HCT116 (cell line): Measurements from ENCODE around the gene ZNF474. TPM values are rescaled to one million over a fixed set of nuclear protein-coding genes. Genes with fewer than 3 reads are reported as not detected.

Experiments
- ATAC-seq: fragments of 200-7000 bp; cut with Tn5 transposase; 2 replicates; pipeline ENCODE4 v1.9.1; 2020; ENCODE audit warnings: mild to moderate bottlenecking, moderate library complexity
- BruUV-seq: library from RNA; stranded (reverse); fragments of 400-500 nt; replicated peaks from 2 replicates; lab custom pipeline; 2021; lab: Mats Ljungman, UMichigan
- CTCF ChIA-PET: fragments of 300-600 bp; sonication (Branson Sonifier 250); formaldehyde crosslinking; loops from one replicate; lab custom pipeline; 2021; ENCODE audit warnings: antibody characterized with exemption; lab: Charles Lee
- POLR2A ChIA-PET: fragments of 300-600, 350-600 bp; sonication (Branson Sonifier 250); formaldehyde crosslinking; loops from one replicate; lab custom pipeline; 2021; ENCODE audit warnings: antibody characterized with exemption; lab: Charles Lee
- RAD21 ChIA-PET, 2 experiments: fragments of 300-600 bp; sonication (Branson Sonifier 250); formaldehyde crosslinking; loops; one replicate each; lab custom pipeline; 2023; ENCODE audit warnings: low total read pairs in 2 of 2; ENCODE audit not compliant: uncharacterized antibody in 2 of 2, unreplicated experiment in 2 of 2, low non-redundant PET in 1 of 2; lab: Charles Lee
- DNase-seq: peaks from one replicate; pipeline ENCODE4 v3.0.0-alpha.2; 2010; ENCODE audit warnings: low read depth, low spot score
- H2AFZ ChIP-seq: fragments of 200-600 bp; shearing (Covaris generic), sonication (generic); 2 replicates; pipeline ENCODE4 v1.6.1; 2017; ENCODE audit warnings: low read depth, mixed run types, mixed read lengths, antibody characterized with exemption, low read length; ENCODE audit not compliant: poor library complexity, severe bottlenecking
- H3K27ac ChIP-seq: 2 replicates; pipeline ENCODE4 v1.5.1; 2012; ENCODE audit warnings: low read depth, low read length
- H3K27me3 ChIP-seq: fragments of 200-600 bp; sonication (generic); 2 replicates; pipeline ENCODE4 v1.6.1; 2016; ENCODE audit warnings: mixed run types, low read length, mixed read lengths; ENCODE audit not compliant: insufficient read depth
- H3K36me3 ChIP-seq, 2 experiments: fragments of 200-500 bp in 1 of 2; fragments of 200-600 bp in 1 of 2; sonication (Bioruptor generic) in 1 of 2; sonication (generic) in 1 of 2; 2 replicates each; pipeline versions ENCODE4 v1.5.1 to v1.6.1; 2014 to 2016; ENCODE audit warnings: low read length in 2 of 2, inconsistent platforms in 1 of 2, mixed read lengths in 1 of 2, mixed run types in 1 of 2; ENCODE audit not compliant: insufficient read depth in 2 of 2, control insufficient read depth in 1 of 2
- H3K4me1 ChIP-seq, 2 experiments: fragments of 200-600 bp in 1 of 2; sonication (generic) in 1 of 2; 2 replicates each; pipeline versions ENCODE4 v1.5.1 to v1.6.1; 2012 to 2017; ENCODE audit warnings: low read length in 2 of 2, inconsistent platforms in 1 of 2, mild to moderate bottlenecking in 1 of 2, mixed read lengths in 1 of 2, mixed run types in 1 of 2, moderate library complexity in 1 of 2; ENCODE audit not compliant: insufficient read depth in 2 of 2, control insufficient read depth in 1 of 2
- H3K4me2 ChIP-seq: fragments of 200-600 bp; sonication (generic); 2 replicates; pipeline ENCODE4 v1.6.1; 2017; ENCODE audit warnings: mixed run types, low read length, mixed read lengths
- H3K4me3 ChIP-seq, 2 experiments: fragments of 200-600 bp in 1 of 2; sonication (generic) in 1 of 2; replicated peaks in 1 of 2; 2 replicates each; pipeline ENCODE4 v1.5.1; 2011 to 2016; ENCODE audit warnings: low read length in 2 of 2, control low read depth in 1 of 2, low read depth in 1 of 2, mild to moderate bottlenecking in 1 of 2, mixed read lengths in 1 of 2, mixed run types in 1 of 2
- H3K79me2 ChIP-seq: fragments of 200-600 bp; sonication (generic); 2 replicates; pipeline ENCODE4 v1.6.1; 2017; ENCODE audit warnings: mild to moderate bottlenecking, mixed run types, low read length, moderate library complexity, mixed read lengths; ENCODE audit not compliant: insufficient read depth
- H3K9ac ChIP-seq: fragments of 200-600 bp; sonication (generic); 2 replicates; pipeline ENCODE4 v1.6.1; 2016; ENCODE audit warnings: low read length, mixed read lengths
- H3K9me2 ChIP-seq: fragments of 200-600 bp; sonication (generic), shearing (Covaris generic); 2 replicates; pipeline ENCODE4 v1.6.1; 2017; ENCODE audit warnings: mixed run types, mild to moderate bottlenecking, moderate library complexity; ENCODE audit not compliant: insufficient read depth
- H3K9me3 ChIP-seq, 2 experiments: fragments of 200-500 bp in 1 of 2; fragments of 200-600 bp in 1 of 2; sonication (Bioruptor generic) in 1 of 2; sonication (generic) in 1 of 2; 2 replicates each; pipeline ENCODE4 v1.6.1; 2014 to 2017; ENCODE audit warnings: low read length in 2 of 2, mixed read lengths in 2 of 2, inconsistent platforms in 1 of 2, low read depth in 1 of 2, mild to moderate bottlenecking in 1 of 2, mixed run types in 1 of 2, moderate library complexity in 1 of 2; ENCODE audit not compliant: control insufficient read depth in 1 of 2, insufficient read depth in 1 of 2
- H4K20me1 ChIP-seq: fragments of 200-600 bp; sonication (generic), shearing (Covaris generic); 2 replicates; pipeline ENCODE4 v1.6.1; 2017; ENCODE audit warnings: mixed run types, mild to moderate bottlenecking, moderate library complexity; ENCODE audit not compliant: insufficient read depth
- CBX3 ChIP-seq: IDR thresholded peaks from 2 replicates; pipeline ENCODE4 v1.6.1; 2012; ENCODE audit warnings: low read depth
- EGR1 ChIP-seq: IDR thresholded peaks from 2 replicates; pipeline ENCODE4 v1.6.1; 2012; ENCODE audit warnings: low read depth
- FOSL1 ChIP-seq: IDR thresholded peaks from 2 replicates; pipeline ENCODE4 v1.6.1; 2012; ENCODE audit warnings: low read depth
- JUND ChIP-seq: IDR thresholded peaks from 2 replicates; pipeline ENCODE4 v1.6.1; 2012
- POLR2A ChIP-seq: IDR thresholded peaks from 2 replicates; pipeline ENCODE4 v1.7.0; 2011; ENCODE audit warnings: borderline replicate concordance; ENCODE audit not compliant: insufficient read depth, insufficient read length; ENCODE audit errors: extremely low read depth
- RAD21 ChIP-seq: IDR thresholded peaks from 2 replicates; pipeline ENCODE4 v1.6.1; 2012; ENCODE audit warnings: low read depth, mild to moderate bottlenecking
- SIN3A ChIP-seq: IDR thresholded peaks from 2 replicates; pipeline ENCODE4 v1.6.1; 2012; ENCODE audit warnings: low read depth
- TCF7L2 ChIP-seq: IDR thresholded peaks from 2 replicates; pipeline ENCODE4 v1.7.0; 2011; ENCODE audit warnings: borderline replicate concordance, inconsistent platforms; ENCODE audit not compliant: insufficient read depth, insufficient read length; ENCODE audit errors: extremely low read depth
- ZNF274 ChIP-seq: fragments of 200-500 bp; sonication (Bioruptor generic); IDR thresholded peaks from 2 replicates; pipeline ENCODE4 v1.6.1; 2014; ENCODE audit warnings: mild to moderate bottlenecking, low read depth, low read length, inconsistent platforms
- intact Hi-C: fragments of 100-400 bp; cut with micrococcal nuclease; formaldehyde crosslinking; loops from 2 replicates; pipeline ENCODE4 v1.10.0; 2022
- total RNA-seq: library from RNA; stranded (reverse); gene quantifications from one replicate; pipeline ENCODE4 v1.2.1, GENCODE V29; 2021; ENCODE audit not compliant: unreplicated experiment
- TF ChIP-seq, protein P1 (sequence below): IDR thresholded peaks from 2 replicates; pipeline ENCODE4 v1.6.1; 2012
- TF ChIP-seq, protein P2 (sequence below), 3 experiments: fragments of 200-600 bp in 1 of 3; sonication (generic) in 1 of 3; IDR thresholded peaks in 2 of 3; conservative IDR thresholded peaks in 1 of 3; 2 replicates each; pipeline ENCODE4 v1.5.1; 2012 to 2017; ENCODE audit warnings: low read depth in 2 of 3, low read length in 2 of 3, antibody characterized with exemption in 1 of 3, borderline replicate concordance in 1 of 3, control low read depth in 1 of 3, mild to moderate bottlenecking in 1 of 3, mixed read lengths in 1 of 3, mixed run types in 1 of 3, moderate library complexity in 1 of 3; ENCODE audit not compliant: insufficient read depth in 1 of 3

Gene ZNF474
- total RNA-seq, 1 experiment from 2014 or later: 0.37 TPM

DNA sequence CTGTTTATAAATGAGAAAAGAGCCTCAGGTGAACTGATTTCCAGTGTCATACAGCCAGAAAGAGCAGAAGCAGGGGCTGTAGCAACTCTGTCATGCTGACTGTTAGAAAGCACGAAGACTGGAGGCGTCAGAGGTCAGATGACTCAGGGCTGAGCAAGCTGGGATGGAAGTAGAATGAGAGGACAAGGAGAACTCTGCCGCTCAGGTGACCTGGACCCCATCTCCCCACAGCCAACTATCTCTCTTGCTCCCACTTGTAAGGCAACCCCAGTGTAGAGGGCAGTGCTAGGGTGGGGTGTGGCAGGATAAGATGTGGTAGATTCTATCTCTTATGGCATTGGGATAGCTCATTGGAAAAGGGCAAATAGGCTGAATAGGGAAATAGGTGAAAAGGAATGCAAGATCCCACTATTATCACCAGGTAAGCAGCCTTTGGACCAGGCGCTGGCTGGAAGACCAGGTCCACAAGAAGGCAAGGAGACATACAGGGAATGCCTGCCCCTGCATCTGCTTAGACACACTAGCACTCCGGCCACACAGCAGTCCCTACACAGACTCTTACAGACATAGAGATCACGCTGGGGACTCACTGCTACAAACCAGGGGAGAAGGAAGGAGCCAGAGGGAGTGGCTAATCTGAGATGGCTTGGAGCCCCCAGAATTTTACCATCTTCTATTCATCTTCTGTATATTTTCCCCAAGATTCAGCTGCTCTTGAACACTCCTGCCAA lies 30.1 kb upstream of the ZNF474 start:
- ChIA-PET RAD21 (no interaction called here), CTCF (interaction anchor here (1.4 kb wide), 1 partner anchor 57 kb away, joined by 4 read pairs; no protein-coding TSS in a partner anchor), POLR2A (no interaction called here)
- H3K9me3 ChIP-seq: no peaks in the 10 kb centered on the region
- H3K27me3 ChIP-seq: no peaks in the 10 kb centered on the region
- no peak overlapping the region for H3K9ac ChIP-seq
- no peaks in the 10 kb centered on the region for H4K20me1 ChIP-seq
- no peak for TF ChIP-seq SIN3A
- peak; percentile 80 for TF ChIP-seq FOSL1
- peak; percentile 50 for TF ChIP-seq JUND
- TF ChIP-seq ZNF274: no peak
- TF ChIP-seq CBX3: peak; percentile 54; the same call in 1 of the 2 replicates
- TF ChIP-seq, protein P1, sequence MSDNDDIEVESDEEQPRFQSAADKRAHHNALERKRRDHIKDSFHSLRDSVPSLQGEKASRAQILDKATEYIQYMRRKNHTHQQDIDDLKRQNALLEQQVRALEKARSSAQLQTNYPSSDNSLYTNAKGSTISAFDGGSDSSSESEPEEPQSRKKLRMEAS: peak; percentile 64; the same call in 1 of the 2 replicates
- no peak for TF ChIP-seq EGR1
- TF ChIP-seq TCF7L2: no peak
- ATAC-seq (peak; percentile 95), DNase-seq (peak; percentile 51)
- no TSS peak for BruUV-seq
- H3K4me3 ChIP-seq: no peak overlapping the region
- peak overlapping the region; percentile 64 for H3K4me2 ChIP-seq
- intact Hi-C loops: loop anchor here (1.0 kb wide), 1 partner anchor 130 kb away; no protein-coding TSS in a partner anchor
- H3K27ac ChIP-seq: no peak overlapping the region
- H3K9me2 ChIP-seq: no peaks in the 10 kb centered on the region
- H3K36me3 ChIP-seq: no peaks in the 10 kb centered on the region
- H3K79me2 ChIP-seq: no peaks in the 10 kb centered on the region
- H3K4me1 ChIP-seq: peaks cover 10 to 13% of the 10 kb centered on the region in 2 experiments; a peak in 3 of 4 replicates
- H2AFZ ChIP-seq: peak overlapping the region; percentile 55

DNA sequence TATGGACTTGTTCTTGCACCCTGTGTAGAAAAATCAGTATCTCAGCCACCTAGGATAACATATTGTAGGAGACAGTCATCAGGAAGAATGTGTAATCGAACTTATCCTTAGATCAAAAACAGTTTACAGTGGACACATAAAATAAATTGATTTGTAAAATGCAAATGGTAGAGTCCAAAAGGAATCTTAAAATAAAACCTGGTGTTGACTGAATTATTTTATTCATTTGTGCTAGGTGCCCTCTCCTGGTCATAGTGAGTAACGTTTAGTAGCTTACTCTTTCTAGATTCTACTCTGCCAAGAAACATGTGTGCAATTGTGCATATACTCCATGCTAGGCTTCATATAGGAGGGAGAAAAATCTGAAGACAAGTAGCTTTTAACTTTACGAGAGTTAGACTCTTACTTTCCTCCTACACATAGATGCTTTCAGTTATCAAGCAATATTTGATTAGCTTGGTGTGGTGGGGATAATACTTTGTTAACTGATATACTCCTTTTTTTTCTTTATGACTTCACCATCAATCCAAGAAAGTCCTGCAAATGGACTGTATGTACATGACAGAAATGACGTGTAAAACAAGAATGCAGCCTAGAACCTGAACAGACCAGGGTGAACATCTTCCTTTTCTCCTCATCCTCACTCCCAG lies 27.6 kb upstream of the ZNF474 start:
- Histone ChIP-seq H3K27ac (no peak overlapping the region), H3K4me2 (no peak overlapping the region), H3K4me1 (peaks cover 10 to 13% of the 10 kb centered on the region in 2 experiments; a peak in 3 of 4 replicates), H3K9ac (no peak overlapping the region), H3K9me2 (no peaks in the 10 kb centered on the region), H3K79me2 (no peaks in the 10 kb centered on the region), H3K27me3 (no peaks in the 10 kb centered on the region), H3K9me3 (no peaks in the 10 kb centered on the region), H3K36me3 (no peaks in the 10 kb centered on the region), H2AFZ (no peak overlapping the region), H3K4me3 (no peak overlapping the region), H4K20me1 (no peaks in the 10 kb centered on the region)
- BruUV-seq: no TSS peak
- RAD21 ChIA-PET: no interaction called here
- DNase-seq: peak; percentile 26
- CTCF ChIA-PET: interaction anchor here (0.7 to 2.1 kb wide), 11 partner anchors 9 to 140 kb away, joined by 3 to 18 read pairs (median 5); partner anchors contain the start of gene SRFBP1
- peak; percentile 65 for ATAC-seq
- POLR2A ChIA-PET: no interaction called here
- intact Hi-C loops: no loop called here
- TF ChIP-seq, protein P1: no peak
- TF ChIP-seq POLR2A (no peak), RAD21 (peak; percentile 72)
- TF ChIP-seq, protein P2, sequence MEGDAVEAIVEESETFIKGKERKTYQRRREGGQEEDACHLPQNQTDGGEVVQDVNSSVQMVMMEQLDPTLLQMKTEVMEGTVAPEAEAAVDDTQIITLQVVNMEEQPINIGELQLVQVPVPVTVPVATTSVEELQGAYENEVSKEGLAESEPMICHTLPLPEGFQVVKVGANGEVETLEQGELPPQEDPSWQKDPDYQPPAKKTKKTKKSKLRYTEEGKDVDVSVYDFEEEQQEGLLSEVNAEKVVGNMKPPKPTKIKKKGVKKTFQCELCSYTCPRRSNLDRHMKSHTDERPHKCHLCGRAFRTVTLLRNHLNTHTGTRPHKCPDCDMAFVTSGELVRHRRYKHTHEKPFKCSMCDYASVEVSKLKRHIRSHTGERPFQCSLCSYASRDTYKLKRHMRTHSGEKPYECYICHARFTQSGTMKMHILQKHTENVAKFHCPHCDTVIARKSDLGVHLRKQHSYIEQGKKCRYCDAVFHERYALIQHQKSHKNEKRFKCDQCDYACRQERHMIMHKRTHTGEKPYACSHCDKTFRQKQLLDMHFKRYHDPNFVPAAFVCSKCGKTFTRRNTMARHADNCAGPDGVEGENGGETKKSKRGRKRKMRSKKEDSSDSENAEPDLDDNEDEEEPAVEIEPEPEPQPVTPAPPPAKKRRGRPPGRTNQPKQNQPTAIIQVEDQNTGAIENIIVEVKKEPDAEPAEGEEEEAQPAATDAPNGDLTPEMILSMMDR (IDR thresholded peaks at IDR 0.05 in 2 of 3, conservative IDR thresholded peaks at IDR 0.05 in 1 of 3; ENCODE audit: borderline replicate concordance in 1 of 3, insufficient read depth in 1 of 3, low read depth in 2 of 3, low read length in 2 of 3): peak; percentile 44 to 69 (median 57); a peak in 5 of 6 replicates
- TF ChIP-seq, all 23 proteins: peak for 2
